Measurements from ENCODE around the gene AARS2.

GRCh38 chr6:44356487-44356886, 43.3 kb upstream of the AARS2 start:
- TF ChIP-seq CTCF (IDR thresholded peaks at IDR 0.05; ENCODE audit: low read length) (no peak), EZH2 (IDR thresholded peaks at IDR 0.05; ENCODE audit: borderline replicate concordance, low read length) (no peak)

Data from OCI-LY1 (cell line).